Fibroblast of lung (primary cell): Measurements from ENCODE around the gene ARPIN. TPM values are rescaled to one million over a fixed set of nuclear protein-coding genes. Genes with fewer than 3 reads are reported as not detected.

ENCODE experiments used
- DNase-seq, 2 donors: peaks; one replicate each; pipeline versions ENCODE4 v3.0.0 to v3.0.0-alpha.2; 2010; ENCODE audit warnings: low read depth in 2 of 2
- H2AFZ ChIP-seq: 2 replicates; pipeline ENCODE4 v1.5.1; 2012; ENCODE audit warnings: low read length, control low read depth, inconsistent platforms
- H3K27ac ChIP-seq: 2 replicates; pipeline ENCODE4 v1.5.1; 2011; ENCODE audit warnings: low read length, control low read depth; ENCODE audit not compliant: insufficient read depth
- H3K27me3 ChIP-seq: 2 replicates; pipeline ENCODE4 v1.5.1; 2011; ENCODE audit warnings: mild to moderate bottlenecking, low read length; ENCODE audit not compliant: control insufficient read depth, insufficient read depth
- H3K36me3 ChIP-seq: 2 replicates; pipeline ENCODE4 v1.5.1; 2011; ENCODE audit warnings: low read length; ENCODE audit not compliant: control insufficient read depth, insufficient read depth
- H3K4me1 ChIP-seq: 2 replicates; pipeline ENCODE4 v1.5.1; 2011; ENCODE audit warnings: low read length; ENCODE audit not compliant: control insufficient read depth, insufficient read depth; ENCODE audit errors: extremely low read depth
- H3K4me2 ChIP-seq: 2 replicates; pipeline ENCODE4 v1.5.1; 2011; ENCODE audit warnings: low read length, control low read depth; ENCODE audit not compliant: insufficient read depth; ENCODE audit errors: extremely low read depth
- H3K4me3 ChIP-seq, 4 experiments: fragments of 200-600 bp in 1 of 4; sonication (generic) in 1 of 4; replicated peaks in 1 of 4; 2 replicates each; pipeline ENCODE4 v1.5.1; 2011 to 2016; ENCODE audit warnings: low read length in 4 of 4, low read depth in 3 of 4, mild to moderate bottlenecking in 3 of 4, control low read depth in 2 of 4, inconsistent platforms in 1 of 4, mixed read lengths in 1 of 4; ENCODE audit not compliant: insufficient read depth in 1 of 4; ENCODE audit errors: control extremely low read depth in 1 of 4
- H3K79me2 ChIP-seq: 2 replicates; pipeline ENCODE4 v1.5.1; 2012; ENCODE audit warnings: mild to moderate bottlenecking, low read length, inconsistent platforms; ENCODE audit not compliant: control insufficient read depth, insufficient read depth
- H3K9ac ChIP-seq: 2 replicates; pipeline ENCODE4 v1.5.1; 2011; ENCODE audit warnings: mild to moderate bottlenecking, low read length, control low read depth; ENCODE audit not compliant: insufficient read depth
- H3K9me3 ChIP-seq: 2 replicates; pipeline ENCODE4 v1.5.1; 2012; ENCODE audit warnings: low read depth, low read length; ENCODE audit not compliant: control insufficient read depth, insufficient read depth
- H4K20me1 ChIP-seq: 2 replicates; pipeline ENCODE4 v1.5.1; 2011; ENCODE audit warnings: low read length; ENCODE audit not compliant: control insufficient read depth, insufficient read depth; ENCODE audit errors: extremely low read depth
- CTCF ChIP-seq, 2 donors: IDR thresholded peaks in 1 of 2; conservative IDR thresholded peaks in 1 of 2; 1 replicate in 1 of 2; 2 replicates in 1 of 2; pipeline ENCODE4 v1.5.1; 2011 to 2012; ENCODE audit warnings: low read length in 2 of 2, control low read depth in 1 of 2, inconsistent platforms in 1 of 2, low read depth in 1 of 2, mild to moderate bottlenecking in 1 of 2
- EZH2 ChIP-seq: IDR thresholded peaks from 2 replicates; pipeline ENCODE4 v1.5.1; 2012; ENCODE audit warnings: low read length, control low read depth, mild to moderate bottlenecking; ENCODE audit errors: missing control alignments
- polyA plus RNA-seq, 2 donors: library from polyadenylated mRNA; depleted of rRNA in 1 of 2; stranded (reverse) in 1 of 2; unstranded in 1 of 2; fragments of >200 nt; gene quantifications; 2 replicates each; pipeline ENCODE4 v1.2.1, GENCODE V29; 2011 to 2012; ENCODE audit warnings: missing spikeins in 1 of 2
- total RNA-seq: library from RNA; depleted of rRNA; stranded (reverse); fragments of >200 nt; gene quantifications from 2 replicates; pipeline ENCODE4 v1.2.1, GENCODE V29; 2014

The ARPIN gene
- total and polyA plus RNA-seq, 2 donors (not counting 1 experiment from before 2014, with no cell fraction given): 13.2 to 13.4 TPM

- no peaks in the 10 kb centered on the region for H4K20me1 ChIP-seq
- H3K27ac ChIP-seq: no peak overlapping the region
- H3K36me3 ChIP-seq: peaks cover 2% of the 10 kb centered on the region
- peaks cover 17% of the 10 kb centered on the region for H3K4me1 ChIP-seq
- TF ChIP-seq CTCF (conservative IDR thresholded peaks at IDR 0.05 in 1 of 2, IDR thresholded peaks at IDR 0.05 in 1 of 2; ENCODE audit: low read depth in 1 of 2, low read length in 2 of 2) (no peak), EZH2 (no peak)
- no peak for DNase-seq
- H3K4me2 ChIP-seq: no peak overlapping the region
- H2AFZ ChIP-seq: no peak overlapping the region
- H3K9me3 ChIP-seq: no peaks in the 10 kb centered on the region
- H3K27me3 ChIP-seq: no peaks in the 10 kb centered on the region
- no peak overlapping the region for H3K4me3 ChIP-seq
- H3K9ac ChIP-seq: no peak overlapping the region
- no peaks in the 10 kb centered on the region for H3K79me2 ChIP-seq
Measured at GRCh38 chr15:89851673-89852341, 60.9 kb downstream of the ARPIN start.

- DNase-seq: no peak
Measured at GRCh38 chr15:89848970-89849292, 63.8 kb downstream of the ARPIN start.

DNA sequence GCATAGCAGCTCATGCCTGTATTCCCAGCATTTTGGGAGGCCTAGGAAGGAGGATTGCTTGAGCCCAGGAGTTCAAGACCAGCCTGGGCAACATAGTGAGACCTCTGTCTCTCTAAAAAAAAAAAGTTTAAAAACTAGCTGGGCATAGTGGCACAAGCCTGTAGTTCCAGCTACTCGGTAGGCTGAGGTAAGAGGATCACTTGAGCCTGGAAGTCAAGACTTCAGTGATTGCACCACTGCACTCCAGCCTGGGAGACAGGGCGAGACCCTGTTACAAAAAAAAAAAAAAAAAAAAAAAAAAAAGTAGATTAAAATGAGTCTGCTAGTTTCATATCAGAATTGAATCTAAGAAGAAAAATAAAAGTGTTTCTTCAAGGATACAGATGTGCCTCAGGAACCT lies 65.7 kb downstream of the ARPIN start:
- no peak overlapping the region for H3K4me2 ChIP-seq
- H3K27ac ChIP-seq: peak overlapping the region; percentile 90
- H3K4me1 ChIP-seq: peaks cover 26% of the 10 kb centered on the region
- peaks cover 2% of the 10 kb centered on the region for H3K36me3 ChIP-seq
- no peak for DNase-seq
- no peaks in the 10 kb centered on the region for H3K27me3 ChIP-seq
- H3K9ac ChIP-seq: no peak overlapping the region
- no peaks in the 10 kb centered on the region for H3K9me3 ChIP-seq
- TF ChIP-seq EZH2: no peak
- no peak for TF ChIP-seq CTCF (conservative IDR thresholded peaks at IDR 0.05 in 1 of 2, IDR thresholded peaks at IDR 0.05 in 1 of 2; ENCODE audit: low read depth in 1 of 2, low read length in 2 of 2)
- H3K4me3 ChIP-seq: no peak overlapping the region
- no peak overlapping the region for H2AFZ ChIP-seq
- H4K20me1 ChIP-seq: no peaks in the 10 kb centered on the region
- no peaks in the 10 kb centered on the region for H3K79me2 ChIP-seq

More at GRCh38 chr15:89848970-89849292, 63.8 kb downstream of the ARPIN start:
- peaks cover 26% of the 10 kb centered on the region for H3K4me1 ChIP-seq
- H3K36me3 ChIP-seq: peaks cover 2% of the 10 kb centered on the region
- no peaks in the 10 kb centered on the region for H3K9me3 ChIP-seq
- H3K9ac ChIP-seq: no peak overlapping the region
- no peaks in the 10 kb centered on the region for H3K79me2 ChIP-seq
- H3K4me3 ChIP-seq: no peak overlapping the region
- no peaks in the 10 kb centered on the region for H4K20me1 ChIP-seq
- H3K27ac ChIP-seq: peak overlapping the region; percentile 90
- no peaks in the 10 kb centered on the region for H3K27me3 ChIP-seq
- H3K4me2 ChIP-seq: peak overlapping the region; percentile 62
- no peak for TF ChIP-seq CTCF (conservative IDR thresholded peaks at IDR 0.05 in 1 of 2, IDR thresholded peaks at IDR 0.05 in 1 of 2; ENCODE audit: low read depth in 1 of 2, low read length in 2 of 2)
- no peak for TF ChIP-seq EZH2
- no peak overlapping the region for H2AFZ ChIP-seq
